IPS-18a (cell line): ENCODE data around the gene TYRP1.

ENCODE experiments used
- H3K27ac ChIP-seq: one replicate; pipeline ENCODE4 v1.5.1; 2013; ENCODE audit warnings: low read length
- H3K27me3 ChIP-seq: one replicate; pipeline ENCODE4 v1.6.1; 2013; ENCODE audit warnings: mild to moderate bottlenecking, low read length; ENCODE audit not compliant: control insufficient read depth, insufficient read depth
- H3K36me3 ChIP-seq: one replicate; pipeline ENCODE4 v1.6.1; 2013; ENCODE audit warnings: low read depth, low read length; ENCODE audit not compliant: control insufficient read depth
- H3K4me1 ChIP-seq: one replicate; pipeline ENCODE4 v1.6.1; 2013; ENCODE audit warnings: low read depth, low read length; ENCODE audit not compliant: control insufficient read depth
- H3K4me3 ChIP-seq: one replicate; pipeline ENCODE4 v1.5.1; 2013; ENCODE audit warnings: low read length
- H3K9ac ChIP-seq: one replicate; pipeline ENCODE4 v1.6.1; 2013; ENCODE audit warnings: mild to moderate bottlenecking, low read length, moderate library complexity
- H3K9me3 ChIP-seq: one replicate; pipeline ENCODE4 v1.6.1; 2013; ENCODE audit warnings: low read depth, low read length; ENCODE audit not compliant: control insufficient read depth

The TYRP1 gene

GRCh38 chr9:12693141-12693540 is at the start of gene TYRP1:
TSS of gene TYRP1 (plus strand) at chr9:12693385. CDS start at chr9:12693997, 612 bp downstream.
- Histone ChIP-seq H3K27ac (no peak within 1 kb of the TSS), H3K4me3 (no peak within 1 kb of the TSS), H3K9ac (no peak within 1 kb of the TSS), H3K36me3 (no peaks in the 10 kb centered on the region), H3K9me3 (no peaks in the 10 kb centered on the region), H3K27me3 (no peaks in the 10 kb centered on the region), H3K4me1 (no peaks in the 10 kb centered on the region)

- Histone ChIP-seq H3K36me3 (no peaks in the 10 kb centered on the region), H3K9me3 (no peaks in the 10 kb centered on the region), H3K27ac (no peak overlapping the region)
Measured at GRCh38 chr9:12643686-12644085, 49.5 kb upstream of the TYRP1 start.

GRCh38 chr9:12648925-12649324 is 44.3 kb upstream of the TYRP1 start:
- Histone ChIP-seq H3K4me3 (no peak overlapping the region), H3K36me3 (no peaks in the 10 kb centered on the region), H3K4me1 (no peaks in the 10 kb centered on the region), H3K9me3 (no peaks in the 10 kb centered on the region), H3K9ac (no peak overlapping the region), H3K27ac (no peak overlapping the region), H3K27me3 (no peaks in the 10 kb centered on the region)

More at GRCh38 chr9:12643686-12644085, 49.5 kb upstream of the TYRP1 start:
- Histone ChIP-seq H3K4me3 (no peak overlapping the region), H3K27me3 (no peaks in the 10 kb centered on the region), H3K9ac (no peak overlapping the region), H3K4me1 (no peaks in the 10 kb centered on the region)

- no peaks in the 10 kb centered on the region for H3K4me1 ChIP-seq
- no peaks in the 10 kb centered on the region for H3K36me3 ChIP-seq
- no peak overlapping the region for H3K9ac ChIP-seq
- H3K9me3 ChIP-seq: no peaks in the 10 kb centered on the region
- H3K27me3 ChIP-seq: no peaks in the 10 kb centered on the region
- no peak overlapping the region for H3K4me3 ChIP-seq
- H3K27ac ChIP-seq: no peak overlapping the region
Measured at GRCh38 chr9:12651125-12651524, 42.1 kb upstream of the TYRP1 start.

- no peak overlapping the region for H3K9ac ChIP-seq
- H3K4me1 ChIP-seq: no peaks in the 10 kb centered on the region
- H3K36me3 ChIP-seq: no peaks in the 10 kb centered on the region
- H3K9me3 ChIP-seq: no peaks in the 10 kb centered on the region
- no peak overlapping the region for H3K27ac ChIP-seq
- H3K4me3 ChIP-seq: no peak overlapping the region
- H3K27me3 ChIP-seq: no peaks in the 10 kb centered on the region
Measured at GRCh38 chr9:12652973-12653372, 40.2 kb upstream of the TYRP1 start.

- Histone ChIP-seq H3K9ac (no peak overlapping the region), H3K4me3 (no peak overlapping the region)
Measured at GRCh38 chr9:12656803-12657202, 36.4 kb upstream of the TYRP1 start.

GRCh38 chr9:12657233-12657632 is 36.0 kb upstream of the TYRP1 start:
- Histone ChIP-seq H3K4me3 (no peak overlapping the region), H3K27me3 (no peaks in the 10 kb centered on the region), H3K36me3 (no peaks in the 10 kb centered on the region), H3K9me3 (no peaks in the 10 kb centered on the region), H3K27ac (no peak overlapping the region), H3K4me1 (no peaks in the 10 kb centered on the region), H3K9ac (no peak overlapping the region)

More at GRCh38 chr9:12656803-12657202, 36.4 kb upstream of the TYRP1 start:
- Histone ChIP-seq H3K4me1 (no peaks in the 10 kb centered on the region), H3K27ac (no peak overlapping the region), H3K36me3 (no peaks in the 10 kb centered on the region), H3K27me3 (no peaks in the 10 kb centered on the region), H3K9me3 (no peaks in the 10 kb centered on the region)

GRCh38 chr9:12657998-12658397 is 35.2 kb upstream of the TYRP1 start:
- Histone ChIP-seq H3K27me3 (no peaks in the 10 kb centered on the region), H3K36me3 (no peaks in the 10 kb centered on the region), H3K9me3 (no peaks in the 10 kb centered on the region), H3K9ac (no peak overlapping the region), H3K27ac (no peak overlapping the region), H3K4me3 (no peak overlapping the region), H3K4me1 (no peaks in the 10 kb centered on the region)

- Histone ChIP-seq H3K9ac (no peak overlapping the region), H3K4me3 (no peak overlapping the region), H3K27me3 (no peaks in the 10 kb centered on the region), H3K27ac (no peak overlapping the region), H3K9me3 (no peaks in the 10 kb centered on the region), H3K36me3 (no peaks in the 10 kb centered on the region), H3K4me1 (no peaks in the 10 kb centered on the region)
Measured at GRCh38 chr9:12658531-12659209, 34.5 kb upstream of the TYRP1 start.

- no peak overlapping the region for H3K27ac ChIP-seq
- H3K4me1 ChIP-seq: no peaks in the 10 kb centered on the region
- H3K36me3 ChIP-seq: no peaks in the 10 kb centered on the region
Measured at GRCh38 chr9:12659220-12659619, 34.0 kb upstream of the TYRP1 start.

GRCh38 chr9:12666813-12667212 is 26.4 kb upstream of the TYRP1 start:
- Histone ChIP-seq H3K9me3 (no peaks in the 10 kb centered on the region), H3K4me3 (no peak overlapping the region), H3K4me1 (no peaks in the 10 kb centered on the region), H3K36me3 (no peaks in the 10 kb centered on the region), H3K9ac (no peak overlapping the region), H3K27me3 (no peaks in the 10 kb centered on the region), H3K27ac (no peak overlapping the region)

More at GRCh38 chr9:12659220-12659619, 34.0 kb upstream of the TYRP1 start:
- Histone ChIP-seq H3K27me3 (no peaks in the 10 kb centered on the region), H3K4me3 (no peak overlapping the region), H3K9ac (no peak overlapping the region), H3K9me3 (no peaks in the 10 kb centered on the region)

- Histone ChIP-seq H3K9ac (no peak overlapping the region), H3K9me3 (no peaks in the 10 kb centered on the region), H3K27me3 (no peaks in the 10 kb centered on the region), H3K36me3 (no peaks in the 10 kb centered on the region), H3K27ac (no peak overlapping the region), H3K4me1 (no peaks in the 10 kb centered on the region), H3K4me3 (no peak overlapping the region)
Measured at GRCh38 chr9:12667892-12668291, 25.3 kb upstream of the TYRP1 start.
